ENCODE measurements around the gene KDM2A.

The KDM2A gene

GRCh38 chr11:67274768-67275605 is 155.9 kb downstream of the KDM2A start:
- H3K18ac ChIP-seq (ENCODE audit: low read length) = no peak overlapping the region
- peaks cover 27% of the 10 kb centered on the region for H3K79me1 ChIP-seq (ENCODE audit: low read depth, low read length)
- H2BK5ac ChIP-seq (ENCODE audit: low read length) = peak overlapping the region; percentile 78
- peaks cover 10 to 44% of the 10 kb centered on the region in 2 donors for H3K36me3 ChIP-seq (replicated peaks in 1 of 2; ENCODE audit: control insufficient read depth in 2 of 2, insufficient read depth in 2 of 2, low read length in 2 of 2)
- H4K8ac ChIP-seq (ENCODE audit: low read depth, low read length) = no peak overlapping the region
- no peak overlapping the region for H2BK120ac ChIP-seq (ENCODE audit: low read depth, low read length)
- H3K4me1 ChIP-seq (ENCODE audit: control insufficient read depth in 2 of 2, insufficient read depth in 1 of 2, low read depth in 1 of 2, low read length in 2 of 2) = peaks cover 21% of the 10 kb centered on the region in 2 donors
- H4K91ac ChIP-seq (ENCODE audit: low read depth, low read length, poor library complexity) = no peak overlapping the region
- DNase-seq (ENCODE audit: low spot score) = no peak
- no peak overlapping the region for H2AFZ ChIP-seq (ENCODE audit: low read length)
- H3K9ac ChIP-seq (ENCODE audit: low read depth, low read length, poor library complexity) = peak overlapping the region; percentile 34
- H3K27me3 ChIP-seq (ENCODE audit: control insufficient read depth in 3 of 3, insufficient read depth in 3 of 3, low read depth in 1 of 3, low read length in 3 of 3) = no peaks in the 10 kb centered on the region
- no peaks in the 10 kb centered on the region for H3K9me3 ChIP-seq (replicated peaks in 1 of 2; ENCODE audit: control insufficient read depth in 2 of 2, insufficient read depth in 1 of 2, low read depth in 1 of 2, low read length in 2 of 2)
- no CpG with 5 or more reads among the region's 35 CpGs for WGBS, 2 donors (ENCODE audit: extremely low coverage in 2 of 2, insufficient read length in 2 of 2, insufficient replicate concordance in 1 of 2)
- H3K4me2 ChIP-seq (ENCODE audit: insufficient read depth, low read length, poor library complexity, severe bottlenecking) = no peak overlapping the region
- no peak overlapping the region for H3K4me3 ChIP-seq (ENCODE audit: low read length in 2 of 2)
- H3K27ac ChIP-seq (replicated peaks; ENCODE audit: low read length) = no peak overlapping the region
- H3K23ac ChIP-seq (ENCODE audit: low read depth, low read length, poor library complexity) = peak overlapping the region; percentile 90
- no peak overlapping the region for H2BK15ac ChIP-seq (ENCODE audit: low read length)
- H2AK5ac ChIP-seq (ENCODE audit: low read depth, low read length) = peak overlapping the region; percentile 13
- H2BK12ac ChIP-seq (ENCODE audit: low read length) = no peak overlapping the region
- no peak overlapping the region for H3K4ac ChIP-seq (ENCODE audit: low read length)
- H3K14ac ChIP-seq (ENCODE audit: low read length) = no peak overlapping the region

DNA sequence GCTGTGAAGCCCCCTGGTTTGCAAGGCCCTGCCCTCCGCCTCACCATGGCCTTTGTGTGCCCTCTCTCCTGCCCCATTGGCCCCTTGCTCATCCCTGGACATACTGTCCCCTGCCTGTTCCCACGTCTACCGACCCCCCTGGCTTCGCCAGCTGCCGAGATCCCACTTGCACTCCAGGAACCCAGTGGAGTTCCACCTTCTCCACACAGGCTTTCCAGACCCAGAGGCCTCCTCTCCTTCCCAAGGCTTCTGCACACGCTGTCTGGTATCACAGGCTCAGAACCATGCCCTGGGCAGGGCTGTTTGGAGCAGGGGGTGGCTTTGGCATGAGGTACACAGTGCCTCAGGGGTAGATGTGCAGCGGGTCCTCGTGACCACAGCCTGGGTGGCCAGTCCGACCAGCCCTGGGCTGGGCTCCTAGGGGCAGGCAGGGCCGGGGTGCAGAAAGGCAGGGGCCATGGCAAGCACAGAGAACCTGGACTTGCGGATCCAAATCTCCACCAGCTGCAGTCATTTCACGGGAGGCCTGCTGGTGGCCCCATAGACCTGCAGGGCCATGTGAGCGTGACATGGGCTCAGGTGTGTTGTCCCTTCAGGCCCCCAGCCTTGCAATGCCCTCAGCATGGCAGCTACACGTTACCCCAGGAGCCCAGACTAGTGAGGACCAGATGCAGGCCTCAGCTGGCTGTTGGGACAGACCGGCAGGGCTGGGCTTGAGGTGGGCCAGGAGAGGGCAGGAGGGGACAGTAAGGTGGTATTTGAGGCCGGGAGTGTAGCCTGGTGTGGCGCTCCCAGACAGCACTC is 156.7 kb downstream of the KDM2A start:
- Histone ChIP-seq H3K27ac (replicated peaks; ENCODE audit: low read length) (no peak overlapping the region), H3K18ac (ENCODE audit: low read length) (peak overlapping the region; percentile 63), H2AFZ (ENCODE audit: low read length) (no peak overlapping the region), H3K4me3 (ENCODE audit: low read length in 2 of 2) (no peak overlapping the region), H3K4ac (ENCODE audit: low read length) (peak overlapping the region; percentile 61), H3K4me2 (ENCODE audit: insufficient read depth, low read length, poor library complexity, severe bottlenecking) (no peak overlapping the region), H3K36me3 (replicated peaks in 1 of 2; ENCODE audit: control insufficient read depth in 2 of 2, insufficient read depth in 2 of 2, low read length in 2 of 2) (peaks cover 18 to 52% of the 10 kb centered on the region in 2 donors), H3K79me1 (ENCODE audit: low read depth, low read length) (peaks cover 27% of the 10 kb centered on the region), H3K27me3 (ENCODE audit: control insufficient read depth in 3 of 3, insufficient read depth in 3 of 3, low read depth in 1 of 3, low read length in 3 of 3) (no peaks in the 10 kb centered on the region), H2AK5ac (ENCODE audit: low read depth, low read length) (peak overlapping the region; percentile 78), H4K91ac (ENCODE audit: low read depth, low read length, poor library complexity) (no peak overlapping the region), H3K9ac (ENCODE audit: low read depth, low read length, poor library complexity) (peak overlapping the region; percentile 56), H3K4me1 (ENCODE audit: control insufficient read depth in 2 of 2, insufficient read depth in 1 of 2, low read depth in 1 of 2, low read length in 2 of 2) (peaks cover 13% of the 10 kb centered on the region in 2 donors), H2BK15ac (ENCODE audit: low read length) (no peak overlapping the region), H2BK12ac (ENCODE audit: low read length) (peak overlapping the region; percentile 6), H3K9me3 (replicated peaks in 1 of 2; ENCODE audit: control insufficient read depth in 2 of 2, insufficient read depth in 1 of 2, low read depth in 1 of 2, low read length in 2 of 2) (no peaks in the 10 kb centered on the region), H3K14ac (ENCODE audit: low read length) (peak overlapping the region; percentile 98), H2BK120ac (ENCODE audit: low read depth, low read length) (no peak overlapping the region), H4K8ac (ENCODE audit: low read depth, low read length) (peak overlapping the region; percentile 57), H3K23ac (ENCODE audit: low read depth, low read length, poor library complexity) (peak overlapping the region; percentile 90), H2BK5ac (ENCODE audit: low read length) (no peak overlapping the region)
- whole genome bisulfite sequencing, 2 donors (ENCODE audit: extremely low coverage in 2 of 2, insufficient read length in 2 of 2, insufficient replicate concordance in 1 of 2) = no CpG with 5 or more reads among the region's 17 CpGs
- DNase-seq (ENCODE audit: low spot score) = no peak

DNA sequence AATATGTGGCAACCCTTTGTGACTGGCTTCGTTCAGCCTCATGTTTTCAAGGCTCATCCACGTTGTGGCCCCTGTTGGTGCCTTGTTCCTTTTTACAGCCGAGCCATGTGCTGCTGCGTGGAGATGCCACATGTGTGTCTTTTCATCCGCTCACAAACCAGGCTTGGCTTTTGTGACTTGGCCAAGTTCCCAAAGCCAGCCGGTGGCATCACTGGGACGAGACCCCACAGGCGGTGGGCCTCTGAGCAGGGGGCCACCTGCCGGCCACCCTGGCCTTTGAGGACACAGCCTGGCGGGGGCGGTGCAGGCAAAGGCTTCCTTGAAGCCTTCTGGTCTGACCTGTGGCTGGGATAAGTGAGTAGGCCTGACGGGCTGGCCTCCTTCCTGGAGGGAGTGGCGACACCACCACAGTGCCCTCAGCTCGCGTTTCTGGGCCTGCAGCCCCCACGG is 157.7 kb downstream of the KDM2A start:
- Histone ChIP-seq H3K4ac (ENCODE audit: low read length) (peak overlapping the region; percentile 89), H2BK120ac (ENCODE audit: low read depth, low read length) (peak overlapping the region; percentile 74), H3K27ac (replicated peaks; ENCODE audit: low read length) (peak overlapping the region; percentile 86), H3K9me3 (replicated peaks in 1 of 2; ENCODE audit: control insufficient read depth in 2 of 2, insufficient read depth in 1 of 2, low read depth in 1 of 2, low read length in 2 of 2) (no peaks in the 10 kb centered on the region), H3K36me3 (replicated peaks in 1 of 2; ENCODE audit: control insufficient read depth in 2 of 2, insufficient read depth in 2 of 2, low read length in 2 of 2) (peaks cover 26 to 60% of the 10 kb centered on the region in 2 donors), H2BK5ac (ENCODE audit: low read length) (peak overlapping the region; percentile 97), H3K4me2 (ENCODE audit: insufficient read depth, low read length, poor library complexity, severe bottlenecking) (peak overlapping the region; percentile 40), H3K79me1 (ENCODE audit: low read depth, low read length) (peaks cover 28% of the 10 kb centered on the region), H3K9ac (ENCODE audit: low read depth, low read length, poor library complexity) (peak overlapping the region; percentile 77), H3K4me1 (ENCODE audit: control insufficient read depth in 2 of 2, insufficient read depth in 1 of 2, low read depth in 1 of 2, low read length in 2 of 2) (peaks cover 6 to 11% of the 10 kb centered on the region in 2 donors), H3K4me3 (ENCODE audit: low read length in 2 of 2) (no peak overlapping the region), H3K18ac (ENCODE audit: low read length) (peak overlapping the region; percentile 97), H3K14ac (ENCODE audit: low read length) (peak overlapping the region; percentile 89), H3K27me3 (ENCODE audit: control insufficient read depth in 3 of 3, insufficient read depth in 3 of 3, low read depth in 1 of 3, low read length in 3 of 3) (no peaks in the 10 kb centered on the region), H4K91ac (ENCODE audit: low read depth, low read length, poor library complexity) (no peak overlapping the region), H2BK12ac (ENCODE audit: low read length) (peak overlapping the region; percentile 84), H2AFZ (ENCODE audit: low read length) (no peak overlapping the region), H2AK5ac (ENCODE audit: low read depth, low read length) (peak overlapping the region; percentile 8), H2BK15ac (ENCODE audit: low read length) (peak overlapping the region; percentile 49), H4K8ac (ENCODE audit: low read depth, low read length) (peak overlapping the region; percentile 7), H3K23ac (ENCODE audit: low read depth, low read length, poor library complexity) (peak overlapping the region; percentile 97)
- no CpG with 5 or more reads among the region's 16 CpGs for WGBS, 2 donors (ENCODE audit: extremely low coverage in 2 of 2, insufficient read length in 2 of 2, insufficient replicate concordance in 1 of 2)
- DNase-seq (ENCODE audit: low spot score) = no peak
